Activated CD8-positive, alpha-beta T cell treated with anti-CD3 and anti-CD28 coated beads, Interleukin-2, amount 10 ng/mL, durations not matched to agents 7 days and 5 days (primary cell): ENCODE data around the gene KAZN. TPM values are rescaled to one million over a fixed set of nuclear protein-coding genes. Genes with fewer than 3 reads are reported as not detected.

Source experiments
- ATAC-seq: fragments of 150-1000 bp; cut with Tn5 transposase; one replicate; pipeline ENCODE4 v1.10.0; 2021; ENCODE audit warnings: moderate library complexity
- CTCF ChIA-PET: fragments of 350-600 bp; sonication (Branson Sonifier 250); formaldehyde crosslinking; loops from one replicate; lab custom pipeline; 2021; ENCODE audit warnings: antibody characterized with exemption; lab: Charles Lee
- POLR2A ChIA-PET: fragments of 350-600 bp; sonication (Branson Sonifier 250); formaldehyde crosslinking; loops from one replicate; lab custom pipeline; 2021; ENCODE audit warnings: antibody characterized with exemption; lab: Charles Lee
- DNase-seq: peaks from one replicate; pipeline ENCODE4 v3.0.0-alpha.2; 2020
- H3K27ac Mint-ChIP-seq: one replicate; pipeline ENCODE4 v1.8.0; 2021; ENCODE audit warnings: mild to moderate bottlenecking, mixed read lengths
- H3K27me3 Mint-ChIP-seq: one replicate; pipeline ENCODE4 v1.8.0; 2021; ENCODE audit warnings: low read depth, mixed read lengths
- H3K36me3 Mint-ChIP-seq: one replicate; pipeline ENCODE4 v1.8.0; 2021; ENCODE audit warnings: low read depth, mixed read lengths
- H3K4me1 Mint-ChIP-seq: one replicate; pipeline ENCODE4 v1.8.0; 2021; ENCODE audit warnings: low read depth, mixed read lengths
- H3K4me3 Mint-ChIP-seq: one replicate; pipeline ENCODE4 v1.8.0; 2021; ENCODE audit warnings: mild to moderate bottlenecking, mixed read lengths
- H3K9me3 Mint-ChIP-seq: one replicate; pipeline ENCODE4 v1.8.0; 2022; ENCODE audit warnings: mixed read lengths; ENCODE audit not compliant: insufficient read depth
- total RNA-seq, 2 experiments: library from RNA; stranded (reverse); gene quantifications; one replicate each; pipeline ENCODE4 v1.2.3, GENCODE V29; 2021

The KAZN gene
- total RNA-seq, 2 experiments from 2014 or later: 1.1 to 1.7 TPM

- ATAC-seq: no peak
- CTCF ChIA-PET: no interaction called here
- Mint-ChIP-seq H3K9me3 (no peaks in the 10 kb centered on the region), H3K4me1 (no peaks in the 10 kb centered on the region), H3K4me3 (no peak overlapping the region), H3K27me3 (no peaks in the 10 kb centered on the region), H3K27ac (no peak overlapping the region), H3K36me3 (no peaks in the 10 kb centered on the region)
- POLR2A ChIA-PET: no interaction called here
- no peak for DNase-seq
Observed at GRCh38 chr1:15057834-15058233, 459.3 kb downstream of the KAZN start.

- Mint-ChIP-seq H3K27ac (no peak overlapping the region), H3K4me3 (no peak overlapping the region), H3K4me1 (no peaks in the 10 kb centered on the region), H3K9me3 (no peaks in the 10 kb centered on the region), H3K27me3 (no peaks in the 10 kb centered on the region), H3K36me3 (no peaks in the 10 kb centered on the region)
- ATAC-seq: no peak
- CTCF ChIA-PET: no interaction called here
- POLR2A ChIA-PET: no interaction called here
- DNase-seq: no peak
Observed at GRCh38 chr1:15058261-15058660, 459.8 kb downstream of the KAZN start.

GRCh38 chr1:15060104-15060503, 461.6 kb downstream of the KAZN start:
- H3K4me1 Mint-ChIP-seq: no peaks in the 10 kb centered on the region
- no peaks in the 10 kb centered on the region for H3K27me3 Mint-ChIP-seq
- POLR2A ChIA-PET: no interaction called here
- no peak overlapping the region for H3K4me3 Mint-ChIP-seq
- DNase-seq (no peak), ATAC-seq (no peak)
- H3K9me3 Mint-ChIP-seq: no peaks in the 10 kb centered on the region
- no peak overlapping the region for H3K27ac Mint-ChIP-seq
- CTCF ChIA-PET: no interaction called here
- no peaks in the 10 kb centered on the region for H3K36me3 Mint-ChIP-seq

GRCh38 chr1:15062479-15063099, 464.1 kb downstream of the KAZN start:
- Mint-ChIP-seq H3K27ac (no peak overlapping the region), H3K27me3 (no peaks in the 10 kb centered on the region), H3K4me1 (peaks cover 8% of the 10 kb centered on the region), H3K9me3 (no peaks in the 10 kb centered on the region), H3K36me3 (no peaks in the 10 kb centered on the region), H3K4me3 (no peak overlapping the region)
- DNase-seq (no peak), ATAC-seq (no peak)
- POLR2A ChIA-PET: no interaction called here
- CTCF ChIA-PET: interaction anchor here (2.1 kb wide), 1 partner anchor 37 kb away, joined by 6 read pairs; no protein-coding TSS in a partner anchor

GRCh38 chr1:15063346-15063745, 464.9 kb downstream of the KAZN start:
- no peak overlapping the region for H3K27ac Mint-ChIP-seq
- H3K9me3 Mint-ChIP-seq: no peaks in the 10 kb centered on the region
- ChIA-PET POLR2A (no interaction called here), CTCF (interaction anchor here (2.1 kb wide), 1 partner anchor 36 kb away, joined by 6 read pairs; no protein-coding TSS in a partner anchor)
- H3K4me1 Mint-ChIP-seq: peaks cover 8% of the 10 kb centered on the region
- no peaks in the 10 kb centered on the region for H3K27me3 Mint-ChIP-seq
- ATAC-seq: no peak
- H3K36me3 Mint-ChIP-seq: no peaks in the 10 kb centered on the region
- H3K4me3 Mint-ChIP-seq: no peak overlapping the region
- no peak for DNase-seq

- ChIA-PET POLR2A (no interaction called here), CTCF (no interaction called here)
- no peak for ATAC-seq
- Mint-ChIP-seq H3K4me3 (no peak overlapping the region), H3K36me3 (no peaks in the 10 kb centered on the region), H3K27ac (no peak overlapping the region), H3K9me3 (no peaks in the 10 kb centered on the region), H3K4me1 (peaks cover 8% of the 10 kb centered on the region), H3K27me3 (no peaks in the 10 kb centered on the region)
- no peak for DNase-seq
Observed at GRCh38 chr1:15063783-15064182, 465.3 kb downstream of the KAZN start.

- ChIA-PET POLR2A (no interaction called here), CTCF (no interaction called here)
- H3K9me3 Mint-ChIP-seq: no peaks in the 10 kb centered on the region
- H3K4me1 Mint-ChIP-seq: peaks cover 8% of the 10 kb centered on the region
- no peak for DNase-seq
- no peak overlapping the region for H3K27ac Mint-ChIP-seq
- H3K36me3 Mint-ChIP-seq: no peaks in the 10 kb centered on the region
- ATAC-seq: no peak
- no peaks in the 10 kb centered on the region for H3K27me3 Mint-ChIP-seq
- no peak overlapping the region for H3K4me3 Mint-ChIP-seq
Observed at GRCh38 chr1:15064217-15064929, 465.9 kb downstream of the KAZN start.

GRCh38 chr1:15065291-15065690, 466.8 kb downstream of the KAZN start:
- Mint-ChIP-seq H3K27me3 (no peaks in the 10 kb centered on the region), H3K9me3 (no peaks in the 10 kb centered on the region), H3K4me1 (peaks cover 8% of the 10 kb centered on the region), H3K27ac (no peak overlapping the region), H3K36me3 (no peaks in the 10 kb centered on the region), H3K4me3 (no peak overlapping the region)
- no peak for ATAC-seq
- ChIA-PET POLR2A (no interaction called here), CTCF (no interaction called here)
- DNase-seq: no peak

- POLR2A ChIA-PET: no interaction called here
- H3K4me3 Mint-ChIP-seq: no peak overlapping the region
- H3K27ac Mint-ChIP-seq: no peak overlapping the region
- DNase-seq (no peak), ATAC-seq (no peak)
- no peaks in the 10 kb centered on the region for H3K27me3 Mint-ChIP-seq
- CTCF ChIA-PET: no interaction called here
- H3K4me1 Mint-ChIP-seq: peaks cover 8% of the 10 kb centered on the region
- no peaks in the 10 kb centered on the region for H3K9me3 Mint-ChIP-seq
- H3K36me3 Mint-ChIP-seq: no peaks in the 10 kb centered on the region
Observed at GRCh38 chr1:15065736-15066135, 467.3 kb downstream of the KAZN start.

GRCh38 chr1:15066191-15066590, 467.7 kb downstream of the KAZN start:
- DNase-seq (peak; percentile 24), ATAC-seq (no peak)
- H3K36me3 Mint-ChIP-seq: no peaks in the 10 kb centered on the region
- no peaks in the 10 kb centered on the region for H3K27me3 Mint-ChIP-seq
- peaks cover 8% of the 10 kb centered on the region for H3K4me1 Mint-ChIP-seq
- no peak overlapping the region for H3K4me3 Mint-ChIP-seq
- ChIA-PET CTCF (no interaction called here), POLR2A (no interaction called here)
- H3K27ac Mint-ChIP-seq: no peak overlapping the region
- H3K9me3 Mint-ChIP-seq: no peaks in the 10 kb centered on the region

- H3K4me3 Mint-ChIP-seq: no peak overlapping the region
- H3K9me3 Mint-ChIP-seq: no peaks in the 10 kb centered on the region
- no peaks in the 10 kb centered on the region for H3K36me3 Mint-ChIP-seq
- ChIA-PET CTCF (interaction anchor here (0.7 to 1.5 kb wide), 3 partner anchors 12 to 33 kb away, joined by 3 to 4 read pairs (median 4); no protein-coding TSS in a partner anchor), POLR2A (no interaction called here)
- ATAC-seq (no peak), DNase-seq (no peak)
- no peaks in the 10 kb centered on the region for H3K27me3 Mint-ChIP-seq
- peaks cover 8% of the 10 kb centered on the region for H3K4me1 Mint-ChIP-seq
- H3K27ac Mint-ChIP-seq: no peak overlapping the region
Observed at GRCh38 chr1:15067148-15067547, 468.7 kb downstream of the KAZN start.

- ATAC-seq: no peak
- Mint-ChIP-seq H3K4me3 (no peak overlapping the region), H3K4me1 (peaks cover 8% of the 10 kb centered on the region), H3K36me3 (no peaks in the 10 kb centered on the region), H3K27me3 (no peaks in the 10 kb centered on the region), H3K27ac (no peak overlapping the region), H3K9me3 (no peaks in the 10 kb centered on the region)
- POLR2A ChIA-PET: no interaction called here
- CTCF ChIA-PET: interaction anchor here (1.2 to 1.5 kb wide), 2 partner anchors 11 to 21 kb away, joined by 4 read pairs; no protein-coding TSS in a partner anchor
- DNase-seq: no peak
Observed at GRCh38 chr1:15068152-15068551, 469.7 kb downstream of the KAZN start.
